ENCODE data around the gene KLHDC8B. TPM values are rescaled to one million over a fixed set of nuclear protein-coding genes. Genes with fewer than 3 reads are reported as not detected.
A peak's percentile ranks its signal among the peaks of the same experiment; 100 is the strongest.

KLHDC8B gene
- total RNA-seq, 1 experiment from 2014 or later, result 21.5 TPM

DNA sequence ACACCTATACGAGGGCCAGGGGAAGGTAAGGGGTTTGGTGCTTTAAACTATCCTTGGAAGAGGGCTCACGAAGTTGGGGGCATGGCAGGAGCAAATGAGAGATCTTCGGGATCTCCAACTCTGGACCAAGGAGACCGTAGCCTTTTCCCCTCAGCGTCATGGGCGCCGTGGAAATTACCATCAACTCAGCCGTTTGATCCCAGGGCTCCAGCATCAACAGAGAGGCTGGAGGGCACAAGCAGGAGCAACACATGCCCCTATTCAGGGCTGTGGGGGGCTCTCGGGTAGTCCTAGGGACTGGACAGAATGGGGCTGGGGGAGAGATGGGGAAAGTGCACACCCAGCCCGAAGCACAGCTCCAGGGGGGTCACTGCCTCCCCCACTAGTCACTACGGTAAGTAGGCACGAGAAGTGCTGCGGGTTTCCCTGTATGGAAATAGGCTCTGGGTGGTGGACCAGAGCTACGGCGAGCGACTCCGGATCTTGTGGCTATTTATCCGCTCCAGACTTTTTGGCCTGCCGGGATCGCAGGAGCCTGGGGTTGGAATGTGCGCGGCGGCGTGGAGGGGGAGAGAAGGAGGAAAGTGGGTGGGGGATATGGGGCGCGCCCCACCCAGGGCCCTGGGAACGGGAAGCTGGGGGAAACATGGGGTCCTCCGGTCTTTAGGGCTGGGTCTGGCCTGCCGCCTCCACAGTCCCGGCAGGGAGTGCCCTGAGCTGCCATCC is 38.0 kb upstream of the KLHDC8B start (continued):
- TF ChIP-seq, protein P1, sequence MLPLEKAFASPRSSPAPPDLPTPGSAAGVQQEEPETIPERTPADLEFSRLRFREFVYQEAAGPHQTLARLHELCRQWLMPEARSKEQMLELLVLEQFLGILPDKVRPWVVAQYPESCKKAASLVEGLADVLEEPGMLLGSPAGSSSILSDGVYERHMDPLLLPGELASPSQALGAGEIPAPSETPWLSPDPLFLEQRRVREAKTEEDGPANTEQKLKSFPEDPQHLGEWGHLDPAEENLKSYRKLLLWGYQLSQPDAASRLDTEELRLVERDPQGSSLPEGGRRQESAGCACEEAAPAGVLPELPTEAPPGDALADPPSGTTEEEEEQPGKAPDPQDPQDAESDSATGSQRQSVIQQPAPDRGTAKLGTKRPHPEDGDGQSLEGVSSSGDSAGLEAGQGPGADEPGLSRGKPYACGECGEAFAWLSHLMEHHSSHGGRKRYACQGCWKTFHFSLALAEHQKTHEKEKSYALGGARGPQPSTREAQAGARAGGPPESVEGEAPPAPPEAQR (CRISPR knock-in tag; IDR thresholded peaks at IDR 0.05), result no peak

DNA sequence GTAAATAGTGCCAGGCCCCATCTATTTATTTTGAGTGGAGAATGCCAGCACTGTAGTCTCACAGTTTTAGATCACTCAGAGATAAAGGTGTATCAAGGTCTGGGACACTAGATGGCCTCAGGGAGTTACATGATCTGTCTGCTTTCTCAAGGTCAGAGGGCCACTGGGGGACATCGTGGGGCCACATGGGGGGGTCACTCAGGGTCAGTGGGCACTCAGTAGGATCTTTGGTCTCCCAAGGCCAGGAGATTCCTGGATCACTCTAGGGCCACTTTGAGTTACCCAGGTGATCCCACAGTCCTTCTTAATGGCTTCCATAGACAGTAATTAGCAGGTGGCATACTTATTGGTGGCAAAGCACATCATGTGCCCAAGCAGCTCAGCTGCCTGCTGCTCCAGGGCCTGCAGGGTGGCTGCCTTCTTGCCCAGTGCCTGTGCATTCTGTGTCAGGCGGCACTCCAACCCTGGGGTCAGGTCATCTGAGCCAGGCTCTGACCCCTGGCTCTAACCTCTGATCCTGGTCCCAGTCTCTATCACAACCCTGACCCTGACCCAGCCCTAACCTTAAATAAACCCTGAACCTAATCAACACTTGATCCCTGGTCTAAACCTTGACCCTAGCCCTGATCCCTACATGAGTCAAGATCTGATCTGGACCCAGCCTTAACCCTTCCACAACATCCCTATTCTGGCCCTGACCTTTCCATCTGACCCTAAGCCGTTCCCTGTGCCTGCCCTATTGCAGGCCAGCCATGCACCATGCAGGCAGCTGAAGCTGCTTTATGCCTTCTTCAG is 36.7 kb upstream of the KLHDC8B start:
- ATAC-seq, result no peak
- H3K4me1 Mint-ChIP-seq, result peaks cover 12% of the 10 kb centered on the region
- H3K27ac Mint-ChIP-seq, result peak overlapping the region; percentile 11; the same call in 1 of the 2 replicates
- no peaks in the 10 kb centered on the region for H3K36me3 Mint-ChIP-seq
- H3K27me3 Mint-ChIP-seq (ENCODE audit: low read depth), result peaks cover 11% of the 10 kb centered on the region
- ChIA-PET POLR2A (interaction anchor here (0.6 to 1.2 kb wide), 3 partner anchors 14 to 111 kb away, joined by 3 to 9 read pairs (median 3); partner anchors contain the start of genes QRICH1 and USP19), CTCF (interaction anchor here (0.9 to 3.4 kb wide), 4 partner anchors 29 to 40 kb away, joined by 3 to 36 read pairs (median 14); partner anchors contain the start of genes KLHDC8B and QRICH1)
- no peak for DNase-seq (ENCODE audit: low spot score)
- H3K4me3 Mint-ChIP-seq, result peak overlapping the region; percentile 56
- TF ChIP-seq, protein P2, sequence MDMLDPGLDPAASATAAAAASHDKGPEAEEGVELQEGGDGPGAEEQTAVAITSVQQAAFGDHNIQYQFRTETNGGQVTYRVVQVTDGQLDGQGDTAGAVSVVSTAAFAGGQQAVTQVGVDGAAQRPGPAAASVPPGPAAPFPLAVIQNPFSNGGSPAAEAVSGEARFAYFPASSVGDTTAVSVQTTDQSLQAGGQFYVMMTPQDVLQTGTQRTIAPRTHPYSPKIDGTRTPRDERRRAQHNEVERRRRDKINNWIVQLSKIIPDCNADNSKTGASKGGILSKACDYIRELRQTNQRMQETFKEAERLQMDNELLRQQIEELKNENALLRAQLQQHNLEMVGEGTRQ (CRISPR knock-in tag; IDR thresholded peaks at IDR 0.05), result no peak
- TF ChIP-seq ZNF416 (CRISPR knock-in tag; IDR thresholded peaks at IDR 0.05), result no peak
- TF ChIP-seq, protein P3, sequence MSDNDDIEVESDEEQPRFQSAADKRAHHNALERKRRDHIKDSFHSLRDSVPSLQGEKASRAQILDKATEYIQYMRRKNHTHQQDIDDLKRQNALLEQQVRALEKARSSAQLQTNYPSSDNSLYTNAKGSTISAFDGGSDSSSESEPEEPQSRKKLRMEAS (CRISPR knock-in tag; IDR thresholded peaks at IDR 0.05), result no peak
- no peak for TF ChIP-seq TEAD1 (CRISPR knock-in tag; IDR thresholded peaks at IDR 0.05)
- no peak for TF ChIP-seq SOX15 (CRISPR knock-in tag; IDR thresholded peaks at IDR 0.05)
- TF ChIP-seq ZNF671 (CRISPR knock-in tag; IDR thresholded peaks at IDR 0.05), result no peak
- TF ChIP-seq ZNF317 (CRISPR knock-in tag; IDR thresholded peaks at IDR 0.05; ENCODE audit: borderline replicate concordance, low read depth), result no peak
- TF ChIP-seq IRF2 (CRISPR knock-in tag; IDR thresholded peaks at IDR 0.05; ENCODE audit: borderline replicate concordance, low read depth), result no peak
- TF ChIP-seq, protein P4, sequence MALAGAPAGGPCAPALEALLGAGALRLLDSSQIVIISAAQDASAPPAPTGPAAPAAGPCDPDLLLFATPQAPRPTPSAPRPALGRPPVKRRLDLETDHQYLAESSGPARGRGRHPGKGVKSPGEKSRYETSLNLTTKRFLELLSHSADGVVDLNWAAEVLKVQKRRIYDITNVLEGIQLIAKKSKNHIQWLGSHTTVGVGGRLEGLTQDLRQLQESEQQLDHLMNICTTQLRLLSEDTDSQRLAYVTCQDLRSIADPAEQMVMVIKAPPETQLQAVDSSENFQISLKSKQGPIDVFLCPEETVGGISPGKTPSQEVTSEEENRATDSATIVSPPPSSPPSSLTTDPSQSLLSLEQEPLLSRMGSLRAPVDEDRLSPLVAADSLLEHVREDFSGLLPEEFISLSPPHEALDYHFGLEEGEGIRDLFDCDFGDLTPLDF (CRISPR knock-in tag; IDR thresholded peaks at IDR 0.05), result no peak
- TF ChIP-seq SMAD4 (CRISPR knock-in tag; IDR thresholded peaks at IDR 0.05), result no peak
- TF ChIP-seq ZNF219 (CRISPR knock-in tag; IDR thresholded peaks at IDR 0.05; ENCODE audit: borderline replicate concordance), result no peak
- TF ChIP-seq, protein P5, sequence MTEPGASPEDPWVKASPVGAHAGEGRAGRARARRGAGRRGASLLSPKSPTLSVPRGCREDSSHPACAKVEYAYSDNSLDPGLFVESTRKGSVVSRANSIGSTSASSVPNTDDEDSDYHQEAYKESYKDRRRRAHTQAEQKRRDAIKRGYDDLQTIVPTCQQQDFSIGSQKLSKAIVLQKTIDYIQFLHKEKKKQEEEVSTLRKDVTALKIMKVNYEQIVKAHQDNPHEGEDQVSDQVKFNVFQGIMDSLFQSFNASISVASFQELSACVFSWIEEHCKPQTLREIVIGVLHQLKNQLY (CRISPR knock-in tag; IDR thresholded peaks at IDR 0.05), result no peak
- H3K9me3 Mint-ChIP-seq, result no peaks in the 10 kb centered on the region

DNA sequence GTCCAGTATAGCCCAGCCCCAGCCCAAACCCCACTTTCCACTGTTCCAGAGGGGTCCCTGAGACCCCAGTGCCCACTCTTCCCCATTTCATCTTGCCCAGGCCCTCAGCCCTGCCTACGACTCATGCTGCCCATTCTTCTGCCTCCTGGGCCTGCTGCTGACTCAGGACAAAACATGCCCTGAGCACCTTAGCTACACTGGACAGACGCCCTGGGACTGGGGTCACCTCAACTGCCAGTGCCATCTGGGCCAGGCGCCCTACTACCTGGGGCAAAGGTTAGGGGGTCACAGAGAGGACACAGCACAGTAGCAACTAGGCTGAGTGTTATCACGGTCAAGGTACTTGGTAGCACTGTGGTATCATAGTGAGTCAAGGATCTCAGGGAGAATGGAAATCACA is 35.9 kb upstream of the KLHDC8B start:
- ChIA-PET CTCF (interaction anchor here (1.2 kb wide), 1 partner anchor 36 kb away, joined by 7 read pairs; the partner anchor contains the start of gene KLHDC8B), POLR2A (no interaction called here)
- H3K4me1 Mint-ChIP-seq, result peaks cover 12% of the 10 kb centered on the region
- no peak for DNase-seq (ENCODE audit: low spot score)
- H3K4me3 Mint-ChIP-seq, result no peak overlapping the region
- peaks cover 2% of the 10 kb centered on the region; the same call in 1 of the 2 replicates for H3K36me3 Mint-ChIP-seq
- H3K9me3 Mint-ChIP-seq, result peaks cover 6% of the 10 kb centered on the region
- no peak overlapping the region for H3K27ac Mint-ChIP-seq
- ATAC-seq, result no peak
- H3K27me3 Mint-ChIP-seq (ENCODE audit: low read depth), result peaks cover 19% of the 10 kb centered on the region
- TF ChIP-seq, protein P6, sequence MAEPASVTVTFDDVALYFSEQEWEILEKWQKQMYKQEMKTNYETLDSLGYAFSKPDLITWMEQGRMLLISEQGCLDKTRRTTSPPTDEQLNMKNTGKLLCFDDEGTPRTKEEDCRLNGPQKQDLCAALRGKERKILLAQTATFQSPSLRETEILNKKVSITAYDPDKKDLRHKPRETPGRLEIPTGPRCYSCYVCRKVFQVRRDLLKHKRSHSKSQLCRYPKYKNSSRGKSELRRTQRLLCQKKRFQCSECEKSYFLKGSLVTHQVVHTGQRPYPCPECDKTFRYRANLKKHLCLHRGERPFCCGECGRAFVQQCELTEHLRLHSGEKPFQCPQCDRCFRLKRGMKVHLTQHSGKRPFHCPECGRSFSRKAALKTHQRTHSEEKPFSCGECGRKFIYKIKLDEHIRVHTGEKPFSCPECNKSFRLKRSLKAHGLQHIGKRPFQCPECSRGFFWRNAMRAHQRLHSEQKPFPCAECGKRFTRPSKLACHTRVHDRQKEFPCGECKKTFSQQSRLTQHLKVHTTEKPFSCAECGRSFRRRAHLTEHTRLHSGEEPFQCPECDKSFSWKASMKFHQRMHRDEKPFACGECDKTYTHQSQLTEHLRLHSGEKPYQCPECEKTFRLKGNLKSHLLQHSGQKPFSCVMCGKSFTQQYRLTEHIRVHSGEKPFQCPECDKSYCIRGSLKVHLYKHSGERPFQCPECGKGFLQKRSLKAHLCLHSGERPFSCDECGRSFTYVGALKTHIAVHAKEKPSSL (CRISPR knock-in tag; conservative IDR thresholded peaks at IDR 0.05), result no peak
- TF ChIP-seq, protein P7, sequence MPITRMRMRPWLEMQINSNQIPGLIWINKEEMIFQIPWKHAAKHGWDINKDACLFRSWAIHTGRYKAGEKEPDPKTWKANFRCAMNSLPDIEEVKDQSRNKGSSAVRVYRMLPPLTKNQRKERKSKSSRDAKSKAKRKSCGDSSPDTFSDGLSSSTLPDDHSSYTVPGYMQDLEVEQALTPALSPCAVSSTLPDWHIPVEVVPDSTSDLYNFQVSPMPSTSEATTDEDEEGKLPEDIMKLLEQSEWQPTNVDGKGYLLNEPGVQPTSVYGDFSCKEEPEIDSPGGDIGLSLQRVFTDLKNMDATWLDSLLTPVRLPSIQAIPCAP (CRISPR knock-in tag; IDR thresholded peaks at IDR 0.05), result no peak
- TF ChIP-seq SMAD3 (CRISPR knock-in tag; IDR thresholded peaks at IDR 0.05; ENCODE audit: borderline replicate concordance), result no peak
- TF ChIP-seq, protein P8, sequence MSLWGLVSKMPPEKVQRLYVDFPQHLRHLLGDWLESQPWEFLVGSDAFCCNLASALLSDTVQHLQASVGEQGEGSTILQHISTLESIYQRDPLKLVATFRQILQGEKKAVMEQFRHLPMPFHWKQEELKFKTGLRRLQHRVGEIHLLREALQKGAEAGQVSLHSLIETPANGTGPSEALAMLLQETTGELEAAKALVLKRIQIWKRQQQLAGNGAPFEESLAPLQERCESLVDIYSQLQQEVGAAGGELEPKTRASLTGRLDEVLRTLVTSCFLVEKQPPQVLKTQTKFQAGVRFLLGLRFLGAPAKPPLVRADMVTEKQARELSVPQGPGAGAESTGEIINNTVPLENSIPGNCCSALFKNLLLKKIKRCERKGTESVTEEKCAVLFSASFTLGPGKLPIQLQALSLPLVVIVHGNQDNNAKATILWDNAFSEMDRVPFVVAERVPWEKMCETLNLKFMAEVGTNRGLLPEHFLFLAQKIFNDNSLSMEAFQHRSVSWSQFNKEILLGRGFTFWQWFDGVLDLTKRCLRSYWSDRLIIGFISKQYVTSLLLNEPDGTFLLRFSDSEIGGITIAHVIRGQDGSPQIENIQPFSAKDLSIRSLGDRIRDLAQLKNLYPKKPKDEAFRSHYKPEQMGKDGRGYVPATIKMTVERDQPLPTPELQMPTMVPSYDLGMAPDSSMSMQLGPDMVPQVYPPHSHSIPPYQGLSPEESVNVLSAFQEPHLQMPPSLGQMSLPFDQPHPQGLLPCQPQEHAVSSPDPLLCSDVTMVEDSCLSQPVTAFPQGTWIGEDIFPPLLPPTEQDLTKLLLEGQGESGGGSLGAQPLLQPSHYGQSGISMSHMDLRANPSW (CRISPR knock-in tag; conservative IDR thresholded peaks at IDR 0.05; ENCODE audit: low read depth), result no peak
- no peak for TF ChIP-seq CBFB (CRISPR knock-in tag; IDR thresholded peaks at IDR 0.05; ENCODE audit: low read depth)
- TF ChIP-seq, protein P9, sequence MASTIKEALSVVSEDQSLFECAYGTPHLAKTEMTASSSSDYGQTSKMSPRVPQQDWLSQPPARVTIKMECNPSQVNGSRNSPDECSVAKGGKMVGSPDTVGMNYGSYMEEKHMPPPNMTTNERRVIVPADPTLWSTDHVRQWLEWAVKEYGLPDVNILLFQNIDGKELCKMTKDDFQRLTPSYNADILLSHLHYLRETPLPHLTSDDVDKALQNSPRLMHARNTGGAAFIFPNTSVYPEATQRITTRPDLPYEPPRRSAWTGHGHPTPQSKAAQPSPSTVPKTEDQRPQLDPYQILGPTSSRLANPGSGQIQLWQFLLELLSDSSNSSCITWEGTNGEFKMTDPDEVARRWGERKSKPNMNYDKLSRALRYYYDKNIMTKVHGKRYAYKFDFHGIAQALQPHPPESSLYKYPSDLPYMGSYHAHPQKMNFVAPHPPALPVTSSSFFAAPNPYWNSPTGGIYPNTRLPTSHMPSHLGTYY (CRISPR knock-in tag; IDR thresholded peaks at IDR 0.05), result no peak
